GM23338 (cell line): Measurements from ENCODE around the gene IGF2R. TPM values are rescaled to one million over a fixed set of nuclear protein-coding genes. Genes with fewer than 3 reads are reported as not detected.

Experiments
- ATAC-seq: fragments of 200-7000 bp; cut with Tn5 transposase; 3 replicates; pipeline ENCODE4 v1.9.1; 2020
- DNase-seq: peaks from one replicate; pipeline ENCODE4 v3.0.0-alpha.2; 2015; ENCODE audit warnings: low spot score
- H2AFZ ChIP-seq: fragments of 200-600 bp; sonication (generic); 2 replicates; pipeline ENCODE4 v1.8.0; 2016; ENCODE audit warnings: antibody characterized with exemption, mild to moderate bottlenecking, moderate library complexity
- H3F3A ChIP-seq: fragments of 200-600 bp; sonication (generic); replicated peaks from 2 replicates; pipeline ENCODE4 v1.8.0; 2017; ENCODE audit warnings: antibody characterized with exemption, mixed run types, low read depth
- H3K27ac ChIP-seq: fragments of 200-600 bp; sonication (generic); 2 replicates; pipeline ENCODE4 v1.6.1; 2016; ENCODE audit warnings: low read depth
- H3K27me3 ChIP-seq: fragments of 200-600 bp; sonication (generic); 2 replicates; pipeline ENCODE4 v1.8.0; 2016; ENCODE audit warnings: mild to moderate bottlenecking, mixed run types, moderate library complexity; ENCODE audit not compliant: insufficient read depth
- H3K36me3 ChIP-seq: fragments of 200-600 bp; sonication (generic); 2 replicates; pipeline ENCODE4 v1.8.0; 2016; ENCODE audit warnings: mild to moderate bottlenecking; ENCODE audit not compliant: insufficient read depth
- H3K4me1 ChIP-seq: fragments of 200-600 bp; sonication (generic); 2 replicates; pipeline ENCODE4 v1.8.0; 2016; ENCODE audit warnings: mild to moderate bottlenecking, moderate library complexity; ENCODE audit not compliant: insufficient read depth
- H3K4me2 ChIP-seq: fragments of 200-600 bp; sonication (generic); 2 replicates; pipeline ENCODE4 v1.7.1; 2017; ENCODE audit warnings: mixed run types
- H3K4me3 ChIP-seq: fragments of 200-600 bp; sonication (generic); 2 replicates; pipeline ENCODE4 v1.6.1; 2016; ENCODE audit warnings: mixed run types
- H3K79me2 ChIP-seq: fragments of 200-600 bp; sonication (generic); replicated peaks from 2 replicates; pipeline ENCODE4 v1.8.0; 2017; ENCODE audit warnings: mild to moderate bottlenecking; ENCODE audit not compliant: insufficient read depth
- H3K9me2 ChIP-seq: fragments of 200-600 bp; sonication (generic); 2 replicates; pipeline ENCODE4 v1.8.0; 2017; ENCODE audit not compliant: insufficient read depth
- H4K20me1 ChIP-seq: fragments of 200-600 bp; sonication (generic); replicated peaks from 2 replicates; pipeline ENCODE4 v1.8.0; 2017; ENCODE audit warnings: mild to moderate bottlenecking; ENCODE audit not compliant: insufficient read depth
- H3K27ac Mint-ChIP-seq: 2 replicates; pipeline ENCODE4 v1.8.0; 2020; ENCODE audit warnings: inconsistent platforms, mild to moderate bottlenecking, moderate library complexity, mixed read lengths
- H3K27me3 Mint-ChIP-seq: 3 replicates; pipeline ENCODE4 v1.8.0; 2022; ENCODE audit warnings: low read depth, mild to moderate bottlenecking, moderate library complexity, mixed read lengths, inconsistent platforms; ENCODE audit not compliant: insufficient read depth, poor library complexity
- H3K36me3 Mint-ChIP-seq: 3 replicates; pipeline ENCODE4 v1.8.0; 2021; ENCODE audit warnings: low read depth, mild to moderate bottlenecking, inconsistent platforms, moderate library complexity, mixed read lengths
- H3K4me1 Mint-ChIP-seq: 3 replicates; pipeline ENCODE4 v1.8.0; 2020; ENCODE audit warnings: mild to moderate bottlenecking, inconsistent platforms, mixed read lengths
- H3K4me3 Mint-ChIP-seq: 3 replicates; pipeline ENCODE4 v1.8.0; 2021; ENCODE audit warnings: moderate library complexity, mild to moderate bottlenecking, inconsistent platforms, mixed read lengths
- H3K9me3 Mint-ChIP-seq: 3 replicates; pipeline ENCODE4 v1.8.0; 2020; ENCODE audit warnings: moderate library complexity, mild to moderate bottlenecking, inconsistent platforms, mixed read lengths
- CREB1 ChIP-seq: fragments of 250-450 bp; sonication (Bioruptor Pico); IDR thresholded peaks from 2 replicates; pipeline ENCODE4 v1.5.0; 2020; ENCODE audit warnings: low read depth, mild to moderate bottlenecking, moderate library complexity
- EZH2 ChIP-seq: fragments of 200-600 bp; sonication (generic); IDR thresholded peaks from one replicate; pipeline ENCODE4 v1.8.0; 2017; ENCODE audit warnings: antibody characterized with exemption, mild to moderate bottlenecking, low read depth; ENCODE audit not compliant: unreplicated experiment
- EZH2phosphoT487 ChIP-seq: fragments of 200-600 bp; sonication (generic); IDR thresholded peaks from one replicate; pipeline ENCODE4 v1.8.1; 2018; ENCODE audit warnings: antibody characterized with exemption; ENCODE audit not compliant: unreplicated experiment
- JUNB ChIP-seq: IDR thresholded peaks from one replicate; pipeline ENCODE4 v1.6.1; 2016; ENCODE audit warnings: antibody characterized with exemption; ENCODE audit not compliant: unreplicated experiment
- NANOG ChIP-seq: IDR thresholded peaks from 2 replicates; pipeline ENCODE4 v1.6.1; 2016; ENCODE audit warnings: antibody characterized with exemption, borderline replicate concordance
- polyA plus RNA-seq: library from polyadenylated mRNA; unstranded; fragments of >200 nt; fragmentation: Nextera tagmentation; extraction: Ambion mirVana; gene quantifications from 2 replicates; pipeline ENCODE4 v1.2.1, GENCODE V29; 2016
- total RNA-seq: library from RNA; depleted of rRNA; stranded (reverse); fragments of >200 nt; shearing (Covaris generic); gene quantifications from 2 replicates; pipeline ENCODE4 v1.2.3, GENCODE V29; 2014
- TF ChIP-seq, protein P1 (sequence below), 2 experiments: fragments of 200-600 bp in 1 of 2; sonication (generic) in 1 of 2; conservative IDR thresholded peaks; 2 replicates each; pipeline versions ENCODE4 v1.5.1 to v1.6.1; 2016 to 2017; ENCODE audit warnings: antibody characterized with exemption in 2 of 2, low read depth in 2 of 2, mild to moderate bottlenecking in 2 of 2, moderate library complexity in 1 of 2
- TF ChIP-seq, protein P2 (sequence below): fragments of 250-450 bp; sonication (Bioruptor Pico); IDR thresholded peaks from 2 replicates; pipeline ENCODE4 v1.5.0; 2020; ENCODE audit warnings: mild to moderate bottlenecking, moderate library complexity

IGF2R gene
- total and polyA plus RNA-seq, 2 experiments from 2014 or later, result 12.5 to 76.4 TPM

DNA sequence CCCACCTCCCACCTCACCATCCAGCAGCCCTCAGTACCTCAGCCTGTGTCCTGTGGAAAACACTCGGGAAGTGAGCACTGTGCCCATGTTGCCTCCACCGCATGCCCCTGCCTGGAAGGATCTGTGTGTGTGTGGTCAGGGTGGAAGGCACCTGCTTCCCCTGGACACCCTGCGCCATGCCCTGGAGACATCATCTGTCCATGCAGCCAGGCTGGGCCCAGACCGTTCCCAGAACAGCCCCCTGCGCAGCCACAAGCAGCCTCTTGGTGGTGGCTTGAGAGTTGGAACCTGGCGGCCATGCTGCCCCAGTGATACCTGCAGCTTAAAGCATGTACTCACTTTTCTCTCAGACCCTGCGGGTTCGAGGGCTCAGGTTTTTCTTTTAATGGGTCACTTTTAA, 117.9 kb downstream of the IGF2R start (continued):
- TF ChIP-seq, protein P1, sequence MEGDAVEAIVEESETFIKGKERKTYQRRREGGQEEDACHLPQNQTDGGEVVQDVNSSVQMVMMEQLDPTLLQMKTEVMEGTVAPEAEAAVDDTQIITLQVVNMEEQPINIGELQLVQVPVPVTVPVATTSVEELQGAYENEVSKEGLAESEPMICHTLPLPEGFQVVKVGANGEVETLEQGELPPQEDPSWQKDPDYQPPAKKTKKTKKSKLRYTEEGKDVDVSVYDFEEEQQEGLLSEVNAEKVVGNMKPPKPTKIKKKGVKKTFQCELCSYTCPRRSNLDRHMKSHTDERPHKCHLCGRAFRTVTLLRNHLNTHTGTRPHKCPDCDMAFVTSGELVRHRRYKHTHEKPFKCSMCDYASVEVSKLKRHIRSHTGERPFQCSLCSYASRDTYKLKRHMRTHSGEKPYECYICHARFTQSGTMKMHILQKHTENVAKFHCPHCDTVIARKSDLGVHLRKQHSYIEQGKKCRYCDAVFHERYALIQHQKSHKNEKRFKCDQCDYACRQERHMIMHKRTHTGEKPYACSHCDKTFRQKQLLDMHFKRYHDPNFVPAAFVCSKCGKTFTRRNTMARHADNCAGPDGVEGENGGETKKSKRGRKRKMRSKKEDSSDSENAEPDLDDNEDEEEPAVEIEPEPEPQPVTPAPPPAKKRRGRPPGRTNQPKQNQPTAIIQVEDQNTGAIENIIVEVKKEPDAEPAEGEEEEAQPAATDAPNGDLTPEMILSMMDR (conservative IDR thresholded peaks at IDR 0.05; ENCODE audit: low read depth in 2 of 2), result no peak
- TF ChIP-seq JUNB (no peak), EZH2phosphoT487 (no peak), CREB1 (CRISPR knock-in tag) (no peak), EZH2 (no peak)
- TF ChIP-seq, protein P2, sequence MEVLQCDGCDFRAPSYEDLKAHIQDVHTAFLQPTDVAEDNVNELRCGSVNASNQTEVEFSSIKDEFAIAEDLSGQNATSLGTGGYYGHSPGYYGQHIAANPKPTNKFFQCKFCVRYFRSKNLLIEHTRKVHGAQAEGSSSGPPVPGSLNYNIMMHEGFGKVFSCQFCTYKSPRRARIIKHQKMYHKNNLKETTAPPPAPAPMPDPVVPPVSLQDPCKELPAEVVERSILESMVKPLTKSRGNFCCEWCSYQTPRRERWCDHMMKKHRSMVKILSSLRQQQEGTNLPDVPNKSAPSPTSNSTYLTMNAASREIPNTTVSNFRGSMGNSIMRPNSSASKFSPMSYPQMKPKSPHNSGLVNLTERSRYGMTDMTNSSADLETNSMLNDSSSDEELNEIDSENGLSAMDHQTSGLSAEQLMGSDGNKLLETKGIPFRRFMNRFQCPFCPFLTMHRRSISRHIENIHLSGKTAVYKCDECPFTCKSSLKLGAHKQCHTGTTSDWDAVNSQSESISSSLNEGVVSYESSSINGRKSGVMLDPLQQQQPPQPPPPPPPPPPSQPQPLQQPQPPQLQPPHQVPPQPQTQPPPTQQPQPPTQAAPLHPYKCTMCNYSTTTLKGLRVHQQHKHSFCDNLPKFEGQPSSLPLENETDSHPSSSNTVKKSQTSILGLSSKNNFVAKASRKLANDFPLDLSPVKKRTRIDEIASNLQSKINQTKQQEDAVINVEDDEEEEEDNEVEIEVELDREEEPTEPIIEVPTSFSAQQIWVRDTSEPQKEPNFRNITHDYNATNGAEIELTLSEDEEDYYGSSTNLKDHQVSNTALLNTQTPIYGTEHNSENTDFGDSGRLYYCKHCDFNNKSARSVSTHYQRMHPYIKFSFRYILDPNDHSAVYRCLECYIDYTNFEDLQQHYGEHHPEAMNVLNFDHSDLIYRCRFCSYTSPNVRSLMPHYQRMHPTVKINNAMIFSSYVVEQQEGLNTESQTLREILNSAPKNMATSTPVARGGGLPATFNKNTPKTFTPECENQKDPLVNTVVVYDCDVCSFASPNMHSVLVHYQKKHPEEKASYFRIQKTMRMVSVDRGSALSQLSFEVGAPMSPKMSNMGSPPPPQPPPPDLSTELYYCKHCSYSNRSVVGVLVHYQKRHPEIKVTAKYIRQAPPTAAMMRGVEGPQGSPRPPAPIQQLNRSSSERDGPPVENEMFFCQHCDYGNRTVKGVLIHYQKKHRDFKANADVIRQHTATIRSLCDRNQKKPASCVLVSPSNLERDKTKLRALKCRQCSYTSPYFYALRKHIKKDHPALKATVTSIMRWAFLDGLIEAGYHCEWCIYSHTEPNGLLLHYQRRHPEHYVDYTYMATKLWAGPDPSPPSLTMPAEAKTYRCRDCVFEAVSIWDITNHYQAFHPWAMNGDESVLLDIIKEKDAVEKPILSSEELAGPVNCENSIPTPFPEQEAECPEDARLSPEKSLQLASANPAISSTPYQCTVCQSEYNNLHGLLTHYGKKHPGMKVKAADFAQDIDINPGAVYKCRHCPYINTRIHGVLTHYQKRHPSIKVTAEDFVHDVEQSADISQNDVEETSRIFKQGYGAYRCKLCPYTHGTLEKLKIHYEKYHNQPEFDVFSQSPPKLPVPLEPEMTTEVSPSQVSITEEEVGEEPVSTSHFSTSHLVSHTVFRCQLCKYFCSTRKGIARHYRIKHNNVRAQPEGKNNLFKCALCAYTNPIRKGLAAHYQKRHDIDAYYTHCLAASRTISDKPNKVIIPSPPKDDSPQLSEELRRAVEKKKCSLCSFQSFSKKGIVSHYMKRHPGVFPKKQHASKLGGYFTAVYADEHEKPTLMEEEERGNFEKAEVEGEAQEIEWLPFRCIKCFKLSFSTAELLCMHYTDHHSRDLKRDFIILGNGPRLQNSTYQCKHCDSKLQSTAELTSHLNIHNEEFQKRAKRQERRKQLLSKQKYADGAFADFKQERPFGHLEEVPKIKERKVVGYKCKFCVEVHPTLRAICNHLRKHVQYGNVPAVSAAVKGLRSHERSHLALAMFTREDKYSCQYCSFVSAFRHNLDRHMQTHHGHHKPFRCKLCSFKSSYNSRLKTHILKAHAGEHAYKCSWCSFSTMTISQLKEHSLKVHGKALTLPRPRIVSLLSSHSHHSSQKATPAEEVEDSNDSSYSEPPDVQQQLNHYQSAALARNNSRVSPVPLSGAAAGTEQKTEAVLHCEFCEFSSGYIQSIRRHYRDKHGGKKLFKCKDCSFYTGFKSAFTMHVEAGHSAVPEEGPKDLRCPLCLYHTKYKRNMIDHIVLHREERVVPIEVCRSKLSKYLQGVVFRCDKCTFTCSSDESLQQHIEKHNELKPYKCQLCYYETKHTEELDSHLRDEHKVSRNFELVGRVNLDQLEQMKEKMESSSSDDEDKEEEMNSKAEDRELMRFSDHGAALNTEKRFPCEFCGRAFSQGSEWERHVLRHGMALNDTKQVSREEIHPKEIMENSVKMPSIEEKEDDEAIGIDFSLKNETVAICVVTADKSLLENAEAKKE (CRISPR knock-in tag), result no peak

DNA sequence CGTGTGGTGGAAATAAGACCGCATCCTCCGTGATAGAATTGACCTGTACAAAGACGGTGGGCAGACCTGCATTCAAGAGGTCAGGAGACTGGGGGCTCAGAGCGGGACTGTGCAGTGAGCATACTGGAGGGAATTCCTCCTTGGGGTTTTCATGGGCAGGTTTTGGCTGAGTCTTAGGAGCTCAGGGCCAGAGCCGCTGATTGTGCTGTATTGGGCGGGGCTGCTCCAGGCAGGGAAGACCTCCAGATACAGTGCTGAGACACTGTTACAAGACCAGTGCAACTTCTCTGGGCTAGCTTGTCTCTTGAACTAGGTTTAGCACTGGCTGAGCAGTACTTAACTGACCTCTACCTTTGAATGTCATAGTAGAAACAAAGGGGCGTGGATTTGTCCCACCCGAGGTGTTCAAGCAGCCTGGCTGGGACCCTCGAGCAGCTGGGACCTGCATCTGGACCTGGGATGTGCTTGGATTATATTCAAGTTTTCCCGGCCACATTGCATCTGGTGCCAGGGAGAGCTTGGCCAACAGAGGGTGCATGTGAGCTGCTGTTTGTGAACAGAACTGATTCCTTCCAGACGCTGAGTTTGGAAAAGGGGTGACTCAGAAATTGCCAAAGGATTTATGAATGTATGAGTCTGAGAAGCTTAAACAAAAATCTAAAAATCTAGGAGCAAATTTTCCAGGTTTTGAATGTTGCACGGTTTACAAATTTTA, 119.3 kb downstream of the IGF2R start:
- ATAC-seq (peak; percentile 88), DNase-seq (peak; percentile 71)
- 0 out of 2 replicates have a peak overlapping the region, but pooled peaks have one; percentile 50 for H3K27ac ChIP-seq
- no peaks in the 10 kb centered on the region for H3K79me2 ChIP-seq
- H3K36me3 ChIP-seq, result peaks cover 39% of the 10 kb centered on the region
- no peak overlapping the region for H3K4me3 Mint-ChIP-seq
- no peaks in the 10 kb centered on the region for H3K9me2 ChIP-seq
- H3K36me3 Mint-ChIP-seq, result peaks cover 80% of the 10 kb centered on the region
- TF ChIP-seq, protein P1 (conservative IDR thresholded peaks at IDR 0.05; ENCODE audit: low read depth in 2 of 2), result peak; percentile 70 to 76
- no peak for TF ChIP-seq NANOG
- no peaks in the 10 kb centered on the region for H3K4me1 Mint-ChIP-seq
- H3K27ac Mint-ChIP-seq, result no peak overlapping the region
- H4K20me1 ChIP-seq, result peaks cover 4% of the 10 kb centered on the region; the same call in 1 of the 2 replicates
- H3K27me3 ChIP-seq, result no peaks in the 10 kb centered on the region
- H3K9me3 Mint-ChIP-seq, result no peaks in the 10 kb centered on the region
- H3K4me1 ChIP-seq, result no peaks in the 10 kb centered on the region
- H3K27me3 Mint-ChIP-seq, result no peaks in the 10 kb centered on the region
- H3F3A ChIP-seq, result 0 out of 2 replicates have a peak, but pooled peaks cover 3% of the 10 kb centered on the region
- H3K4me2 ChIP-seq, result no peak overlapping the region
- H3K4me3 ChIP-seq, result no peak overlapping the region
- no peak overlapping the region for H2AFZ ChIP-seq
